IPS DF 4.7 (cell line): ENCODE results near the gene P3H1.
"Not testable (repeated sequence)": the region's sequence is repeated elsewhere in the genome, so short reads cannot be mapped to it uniquely, and the experiment has no call there.

Source experiments
- DNase-seq: peaks from one replicate; pipeline ENCODE4 v3.0.0-alpha.2; 2013; ENCODE audit warnings: low spot score; ENCODE audit errors: extremely low read depth

Gene P3H1

DNA sequence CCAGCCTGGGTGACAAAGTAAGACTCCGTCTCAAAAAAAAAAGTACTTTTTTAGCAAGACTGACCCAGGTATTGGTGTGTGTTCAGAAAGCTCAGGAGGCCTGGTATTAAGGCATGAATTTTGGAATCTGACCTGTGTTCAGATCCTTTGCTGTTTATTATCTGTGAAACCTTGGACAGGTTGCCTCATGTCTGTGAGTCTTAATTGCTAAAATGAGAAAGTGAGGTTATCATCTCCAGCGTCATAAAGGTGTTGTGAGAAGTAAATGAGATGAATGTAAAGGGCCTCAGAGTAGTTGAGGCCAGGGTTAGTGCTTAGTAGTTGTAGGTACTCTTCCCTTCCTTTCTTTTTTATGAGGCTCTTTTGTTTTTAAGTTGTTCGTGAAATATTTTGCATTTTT is 3.0 kb upstream of the P3H1 start:
- no peak for DNase-seq

DNA sequence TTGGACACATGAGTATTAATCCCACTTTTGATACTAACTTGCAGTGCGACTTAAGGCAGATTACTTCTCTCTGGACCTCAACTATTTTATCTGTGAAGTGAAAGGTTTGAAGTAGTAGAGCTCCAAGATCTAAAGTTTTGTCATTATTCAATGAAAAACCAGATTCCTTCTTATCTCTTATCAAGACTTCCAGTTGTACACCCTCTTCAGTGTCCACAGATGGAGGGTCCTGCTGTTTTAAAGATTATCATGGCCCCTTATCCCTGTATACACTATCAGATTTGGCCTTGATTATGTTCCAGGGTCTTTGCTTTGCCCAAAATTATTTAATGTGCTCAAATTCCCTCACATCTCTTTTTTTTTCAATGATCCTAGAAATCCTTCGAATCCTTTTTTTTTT is 1.3 kb upstream of the P3H1 start:
- no peak for DNase-seq

DNA sequence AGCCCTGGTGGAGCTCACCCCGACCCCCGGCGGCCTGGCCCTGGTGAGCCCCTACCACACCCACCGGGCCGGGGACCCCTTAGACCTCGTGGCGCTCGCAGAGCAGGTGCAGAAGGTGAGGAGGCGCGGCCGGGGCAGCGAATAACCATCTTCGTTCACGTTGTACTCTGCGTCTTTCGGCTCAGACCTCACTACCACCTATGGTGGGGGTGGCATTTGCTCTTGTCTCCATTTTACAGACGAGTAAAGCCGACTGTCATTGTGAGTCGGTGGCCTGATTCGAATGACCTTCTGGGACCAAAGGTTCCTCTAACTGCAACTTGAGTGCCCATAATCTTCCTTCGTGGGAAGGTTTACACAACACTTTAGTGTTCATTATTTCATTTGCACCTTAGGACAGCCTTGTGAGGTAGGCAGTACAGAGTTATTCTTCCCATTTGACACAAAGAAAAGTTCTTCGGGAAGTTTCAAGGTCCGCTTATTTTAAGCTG is 727 bp upstream of the P3H1 start:
- no peak for DNase-seq

DNA sequence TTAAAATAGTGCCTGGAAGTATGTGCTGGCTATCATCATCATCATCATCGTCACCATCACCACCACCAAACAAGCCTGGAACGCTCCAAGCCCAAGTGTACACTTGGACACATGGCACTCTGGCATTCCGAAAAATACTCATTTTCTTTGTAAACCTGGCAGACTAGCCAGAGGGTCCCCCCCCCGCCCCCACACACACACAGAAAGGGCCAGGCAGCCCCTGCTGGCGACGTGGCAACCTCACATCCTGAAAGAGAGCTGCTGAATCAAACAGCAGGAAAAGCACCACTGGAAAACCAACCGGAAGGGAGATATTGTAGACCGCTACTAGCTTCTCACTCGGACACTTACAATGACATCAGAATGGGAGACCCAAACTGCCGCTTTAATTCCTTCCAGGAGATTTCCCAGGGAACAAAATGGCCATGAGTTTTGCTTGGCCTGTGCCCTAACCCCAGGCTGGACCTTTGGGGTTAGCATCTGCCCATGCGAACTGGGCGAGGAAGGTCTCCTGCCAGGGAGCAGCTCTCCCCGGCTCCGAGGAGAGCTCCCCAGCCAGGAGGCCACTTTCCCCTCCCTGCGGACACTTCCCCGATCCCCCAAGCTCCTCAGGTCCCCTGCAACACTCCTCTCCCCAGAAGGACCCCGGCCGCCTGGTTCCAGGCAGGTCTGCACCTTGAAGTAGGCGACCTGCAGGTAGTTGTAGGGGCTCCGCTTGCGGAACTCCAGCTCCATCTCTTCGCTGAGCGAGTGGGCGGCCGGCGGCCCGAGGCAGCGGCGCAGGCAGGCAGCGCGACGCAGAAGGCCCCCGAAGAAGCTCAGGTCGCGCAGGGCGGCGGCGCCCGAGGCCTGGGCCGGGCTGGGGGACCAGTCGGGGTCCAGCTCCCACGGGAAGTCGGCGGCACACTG is 742 bp downstream of the P3H1 start:
- DNase-seq, result no peak

DNA sequence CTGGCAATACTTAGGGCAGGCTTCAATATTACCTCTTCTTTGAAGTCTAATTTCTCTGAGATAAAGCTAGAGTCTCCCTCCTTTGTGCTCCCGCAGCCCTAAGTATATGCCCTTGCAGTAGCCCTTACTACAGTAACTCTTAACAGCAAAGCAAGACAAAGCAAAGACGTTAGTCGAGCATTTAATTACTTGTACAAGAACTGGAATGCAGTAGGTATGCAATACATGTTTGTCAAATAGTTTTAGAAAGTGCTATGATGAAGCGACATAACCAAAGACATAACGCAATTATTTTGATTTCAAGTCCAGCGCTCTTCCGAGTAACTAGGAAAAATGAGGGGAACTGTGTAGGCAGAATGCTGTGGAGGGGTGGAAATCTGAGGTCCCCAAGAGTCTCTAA is 1.6 kb downstream of the P3H1 start:
- DNase-seq, result no peak

DNA sequence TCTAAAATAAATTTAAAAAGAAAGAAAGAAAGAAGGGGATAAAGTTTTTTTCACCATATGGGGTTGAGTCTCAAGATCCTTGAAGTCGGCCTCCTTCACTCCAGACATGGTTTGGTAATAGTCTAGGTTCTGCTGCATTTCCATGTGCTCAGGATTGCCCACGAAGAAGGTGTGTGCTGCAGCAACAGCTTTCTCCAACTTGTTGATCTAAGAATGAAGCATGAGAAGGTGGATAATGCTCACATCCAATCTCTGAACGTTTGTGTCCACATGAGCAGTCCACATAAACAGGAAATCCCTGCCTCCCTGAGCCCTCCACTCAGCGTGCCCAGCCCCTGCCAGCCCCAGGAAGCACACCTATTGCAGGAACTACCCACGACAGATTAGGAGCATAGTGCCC is 4.6 kb downstream of the P3H1 start:
- no peak for DNase-seq

DNA sequence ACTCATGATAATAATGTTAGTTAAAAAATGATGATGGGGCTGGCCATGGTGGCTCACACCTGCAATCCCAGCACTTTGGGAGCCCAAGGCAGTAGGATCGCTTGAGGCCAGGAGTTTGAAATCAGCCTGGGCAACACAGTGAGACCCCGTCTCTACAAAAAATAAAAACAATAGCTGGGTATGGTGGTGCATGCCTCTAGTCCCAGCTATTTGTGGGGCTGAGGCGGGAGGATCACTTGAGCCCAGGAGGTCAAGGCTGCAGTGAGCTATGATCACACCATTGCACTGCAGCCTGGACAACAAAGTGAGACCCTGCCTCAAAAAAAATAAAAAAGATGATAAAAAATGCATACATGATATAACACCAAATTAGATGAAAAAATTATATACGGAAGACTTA is 5.3 kb downstream of the P3H1 start:
- DNase-seq, result no peak

DNA sequence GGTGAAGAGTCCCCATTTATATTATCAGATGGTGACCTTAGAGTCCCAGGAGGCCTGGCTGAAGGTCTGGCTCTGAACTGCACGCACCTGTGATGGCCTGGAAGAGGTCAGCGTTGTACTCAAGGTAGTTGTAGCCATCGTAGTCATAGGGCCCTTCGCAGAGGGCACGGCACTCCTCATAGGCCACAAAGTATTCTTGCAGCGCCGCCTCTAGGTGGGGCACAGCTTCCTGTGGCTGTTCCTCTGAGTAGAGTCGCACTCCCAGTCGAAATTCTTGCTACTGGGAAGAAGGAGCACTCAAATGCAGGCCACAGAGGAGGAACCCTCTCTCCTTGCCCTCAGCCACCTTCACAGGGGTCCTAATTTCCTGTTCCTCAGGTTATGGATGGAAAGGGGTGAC is 7.7 kb downstream of the P3H1 start:
- DNase-seq, result no peak

DNA sequence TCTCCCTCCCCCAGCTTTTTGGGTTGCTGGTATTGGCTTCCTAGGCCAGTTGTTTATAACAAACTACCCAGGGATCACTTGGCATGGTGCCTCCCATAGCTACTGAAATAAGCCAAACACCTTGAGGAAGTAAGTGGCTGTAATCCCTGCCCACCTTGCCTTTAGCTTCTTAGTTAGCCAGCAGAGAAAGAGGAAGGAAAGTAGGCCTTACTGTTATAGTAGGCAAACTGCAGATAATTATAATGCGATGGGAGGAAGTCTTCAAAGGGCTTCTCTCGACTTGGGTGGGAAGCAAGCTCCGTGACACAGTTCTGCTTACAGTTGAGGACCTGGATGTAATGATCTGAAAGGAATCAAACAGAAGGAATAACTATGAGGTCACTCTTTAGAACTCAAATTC is 8.2 kb downstream of the P3H1 start:
- DNase-seq, result no peak

DNA sequence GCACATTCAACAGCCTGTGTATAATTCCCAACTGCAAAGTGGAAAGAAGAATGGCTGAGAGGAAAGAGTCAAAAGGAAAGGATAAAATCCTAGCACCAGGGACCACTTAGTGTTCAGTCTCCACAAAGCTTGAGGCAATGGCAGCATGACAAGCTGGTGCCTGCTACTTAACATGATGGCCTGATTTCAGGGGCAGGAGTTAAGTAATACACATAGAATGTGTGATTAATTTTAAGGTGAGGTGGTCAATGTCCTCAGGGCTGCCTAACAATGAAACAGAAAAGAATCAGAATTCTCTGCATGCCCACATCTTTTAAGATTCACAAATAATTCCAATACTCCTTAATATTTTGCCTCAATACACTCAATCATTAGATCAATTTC is 8.9 kb downstream of the P3H1 start:
- DNase-seq, result no peak

DNA sequence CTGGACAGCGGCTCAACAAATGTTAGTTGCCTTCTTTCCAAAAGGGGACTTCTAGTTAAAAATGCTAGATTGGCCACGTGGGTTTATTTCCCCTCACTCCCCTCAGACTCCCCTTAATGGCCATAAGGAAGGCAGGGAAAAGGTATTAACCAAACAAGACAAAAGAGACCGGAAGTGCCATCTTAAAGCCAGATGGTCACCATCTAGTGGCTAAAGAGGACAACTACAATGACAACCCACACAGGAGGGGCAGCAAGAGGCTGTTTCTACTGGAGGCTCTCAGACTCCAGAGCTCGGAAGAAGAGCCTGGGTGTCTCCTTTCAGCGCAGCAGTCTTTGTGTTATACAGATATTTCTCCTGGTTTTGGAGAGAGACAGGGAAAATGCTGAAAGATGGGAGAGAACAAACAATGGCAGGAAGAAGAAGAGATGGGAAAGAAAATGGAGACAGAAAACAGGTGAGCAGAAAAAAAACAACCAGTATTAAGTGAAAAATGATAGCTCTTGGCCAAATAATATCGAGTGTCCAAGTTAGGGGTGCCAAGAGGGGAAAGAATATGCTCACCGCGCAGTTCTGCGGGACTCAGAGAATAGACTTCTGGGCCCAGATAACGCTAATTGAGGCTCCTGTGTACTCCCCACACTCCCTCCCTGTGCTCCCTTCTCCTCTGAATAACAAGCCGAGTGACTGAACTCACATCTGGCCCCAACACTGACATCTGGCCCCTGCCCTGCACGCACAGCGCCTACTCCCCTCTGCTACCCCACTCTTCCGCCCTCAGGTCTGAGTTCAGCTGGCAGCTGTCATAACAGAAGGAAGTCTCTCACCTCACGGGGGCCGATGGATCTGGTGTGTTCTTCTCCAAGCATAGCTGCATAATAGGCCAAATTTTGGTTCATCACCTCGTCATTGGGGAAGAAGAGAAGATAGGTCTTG is 9.6 kb downstream of the P3H1 start:
- no peak for DNase-seq

DNA sequence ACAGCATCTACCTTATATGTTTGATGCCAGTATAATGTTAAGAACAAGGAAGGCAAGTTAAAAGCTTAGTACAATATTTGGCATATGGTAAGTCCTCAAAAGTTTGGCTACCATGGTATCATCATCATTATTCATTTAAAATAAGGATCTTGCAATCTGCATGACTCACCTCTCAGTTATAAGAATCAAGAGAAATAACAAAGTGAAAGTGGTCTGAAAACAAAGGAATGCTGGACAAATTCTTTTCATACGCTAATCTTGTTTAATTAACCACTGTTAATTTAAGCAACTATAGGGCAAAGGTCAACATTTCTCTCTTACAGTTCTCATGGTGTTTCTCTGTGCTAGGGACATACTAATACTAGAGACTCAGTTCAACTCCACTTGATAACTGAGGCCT is 13.8 kb downstream of the P3H1 start:
- DNase-seq, result no peak

DNA sequence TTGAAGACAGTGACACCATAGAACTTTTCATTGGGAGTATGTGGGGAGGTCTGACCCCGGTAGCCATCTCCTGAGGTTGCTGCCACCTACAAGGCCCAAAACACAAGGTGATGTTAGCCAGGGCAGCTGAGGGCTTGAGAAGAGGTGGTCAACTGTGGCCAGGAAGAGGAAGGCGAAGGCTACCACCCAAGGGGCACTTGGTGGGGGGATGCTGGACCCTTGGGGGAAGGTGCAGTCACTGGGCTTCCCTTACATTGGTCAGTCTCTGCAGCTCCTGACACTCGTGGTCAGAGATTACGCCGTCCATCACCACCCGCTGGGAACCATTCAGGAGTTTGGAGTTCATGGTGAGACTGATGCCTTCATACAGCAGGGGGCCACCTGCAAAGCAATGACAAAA is 14.5 kb downstream of the P3H1 start:
- DNase-seq, result no peak

DNA sequence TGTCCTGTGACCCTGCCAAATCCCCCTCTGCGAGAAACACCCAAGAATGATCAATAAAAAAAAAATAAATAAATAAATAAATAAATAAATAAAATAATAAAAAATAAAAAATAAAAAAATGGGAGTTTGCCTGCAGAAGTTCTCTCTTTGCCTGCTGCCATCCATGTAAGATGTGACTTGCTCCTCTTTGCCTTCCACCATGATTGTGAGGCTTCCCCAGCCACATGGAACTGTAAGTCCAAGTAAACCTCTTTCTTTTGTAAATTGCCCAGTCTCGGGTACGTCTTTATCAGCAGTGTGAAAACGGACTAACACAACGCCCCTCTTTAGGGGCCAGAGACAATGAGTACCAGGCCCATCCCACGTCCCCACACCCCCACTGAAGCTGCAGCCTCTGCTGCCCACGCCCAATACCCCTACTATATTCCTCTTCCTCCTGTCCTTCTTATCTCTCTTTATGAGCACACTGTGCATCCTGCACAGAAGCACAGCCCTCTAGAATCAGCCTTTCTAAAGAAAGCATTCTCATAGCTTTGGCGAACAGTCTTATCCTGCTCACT is 15.2 kb downstream of the P3H1 start:
- DNase-seq, result not testable (repeated sequence)

DNA sequence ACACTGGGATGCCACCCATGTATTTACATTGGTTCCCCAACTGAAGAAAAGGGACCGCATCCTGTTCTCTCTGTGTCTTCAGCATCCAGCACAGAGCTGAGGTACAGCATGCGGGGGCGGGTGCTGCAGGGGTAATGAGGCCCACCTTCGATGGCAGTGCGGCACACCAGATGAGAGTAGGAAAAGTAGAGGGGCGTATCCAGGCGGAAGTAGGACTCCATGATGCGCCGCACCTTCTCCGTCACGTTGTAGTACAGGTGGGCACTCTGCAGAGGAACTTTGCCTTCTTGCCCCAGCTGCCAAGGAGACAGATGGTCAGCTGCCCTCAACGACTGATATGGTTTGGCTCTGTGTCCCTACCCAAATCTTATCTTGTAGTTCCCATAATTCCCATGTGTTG is 16.8 kb downstream of the P3H1 start:
- no peak for DNase-seq

DNA sequence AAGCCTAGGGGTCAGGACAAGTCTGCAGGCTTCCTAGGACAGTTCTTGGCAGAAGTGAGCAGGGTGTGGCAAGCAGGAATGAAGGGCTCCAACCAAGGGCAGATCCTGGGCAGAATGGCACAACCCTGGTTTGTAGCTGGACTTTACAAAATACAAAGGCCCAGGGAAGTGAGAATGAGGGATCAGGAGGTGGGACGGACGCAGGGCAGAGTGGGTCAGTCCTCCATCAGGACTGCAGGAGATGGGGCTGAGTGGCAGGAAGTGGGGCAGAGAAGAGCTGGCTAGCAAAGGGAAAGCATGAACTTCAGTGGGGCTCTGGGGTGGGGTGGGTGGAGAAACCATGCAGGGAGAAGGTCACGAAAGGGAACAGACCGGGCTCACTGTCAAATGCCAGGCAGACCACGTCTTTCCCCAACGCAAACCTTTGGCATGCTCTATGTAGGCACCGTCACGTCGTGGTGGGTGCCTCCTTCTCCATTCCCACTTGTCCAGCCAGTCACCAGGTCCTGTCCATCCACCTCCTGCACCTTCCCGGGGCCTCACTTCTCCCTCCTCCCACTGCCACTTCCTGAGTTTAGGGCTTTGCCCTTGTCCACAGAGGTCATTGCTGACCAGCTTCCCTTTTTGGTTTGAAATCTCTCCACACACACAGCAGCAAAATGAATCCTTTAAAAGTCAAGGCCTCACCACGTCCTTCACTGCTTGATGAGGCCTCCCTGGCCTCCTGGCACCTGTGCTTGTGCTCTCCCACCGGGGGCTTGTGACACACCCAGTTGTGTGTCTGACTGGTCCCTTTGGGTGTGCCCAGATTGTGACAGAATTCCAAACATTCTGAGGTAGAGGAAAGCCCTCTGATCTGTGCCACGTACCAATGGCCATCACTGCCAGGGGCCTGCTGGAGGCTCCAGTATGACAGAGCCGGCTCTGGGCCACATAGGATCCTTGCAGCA is 18.1 kb downstream of the P3H1 start:
- DNase-seq, result no peak

DNA sequence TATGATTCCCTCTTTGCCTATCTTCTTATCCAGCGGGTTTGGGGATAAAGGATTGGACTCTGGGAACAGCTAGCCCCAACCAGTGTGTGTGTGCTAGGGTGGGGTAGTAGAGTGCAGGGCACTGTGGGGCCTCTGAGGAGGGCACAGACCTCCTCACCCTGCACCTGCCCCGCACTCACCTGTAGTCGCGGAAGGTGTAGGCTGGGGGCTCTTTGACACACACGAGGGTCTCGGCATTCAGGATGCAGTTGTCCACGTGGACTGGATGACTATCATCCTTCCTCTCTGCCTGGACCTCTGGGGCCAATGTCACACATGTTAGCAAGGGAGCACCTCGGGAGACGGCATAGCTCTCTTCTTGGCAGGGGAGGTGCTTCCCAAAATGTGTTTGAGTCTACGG is 18.8 kb downstream of the P3H1 start:
- DNase-seq, result no peak

DNA sequence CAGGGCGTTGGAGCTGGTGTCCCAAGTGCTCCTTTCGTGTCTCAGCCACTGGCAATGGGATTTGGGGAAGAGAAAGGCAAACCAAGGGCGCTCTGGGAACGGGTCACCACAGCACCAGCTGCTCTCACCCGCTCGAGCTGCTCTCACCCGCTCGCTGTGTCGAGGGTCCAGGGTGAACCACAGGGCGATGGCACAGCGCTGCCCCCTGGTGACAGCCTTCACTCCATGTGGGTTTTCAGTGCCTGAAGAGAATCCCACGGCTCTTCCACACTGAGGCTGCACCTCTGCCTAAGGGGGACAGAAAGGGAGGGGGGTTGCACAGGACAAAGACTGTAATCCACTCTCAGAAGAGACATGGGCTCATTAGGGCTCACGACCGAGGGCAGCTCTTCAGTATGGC is 19.7 kb downstream of the P3H1 start:
- DNase-seq, result no peak

DNA sequence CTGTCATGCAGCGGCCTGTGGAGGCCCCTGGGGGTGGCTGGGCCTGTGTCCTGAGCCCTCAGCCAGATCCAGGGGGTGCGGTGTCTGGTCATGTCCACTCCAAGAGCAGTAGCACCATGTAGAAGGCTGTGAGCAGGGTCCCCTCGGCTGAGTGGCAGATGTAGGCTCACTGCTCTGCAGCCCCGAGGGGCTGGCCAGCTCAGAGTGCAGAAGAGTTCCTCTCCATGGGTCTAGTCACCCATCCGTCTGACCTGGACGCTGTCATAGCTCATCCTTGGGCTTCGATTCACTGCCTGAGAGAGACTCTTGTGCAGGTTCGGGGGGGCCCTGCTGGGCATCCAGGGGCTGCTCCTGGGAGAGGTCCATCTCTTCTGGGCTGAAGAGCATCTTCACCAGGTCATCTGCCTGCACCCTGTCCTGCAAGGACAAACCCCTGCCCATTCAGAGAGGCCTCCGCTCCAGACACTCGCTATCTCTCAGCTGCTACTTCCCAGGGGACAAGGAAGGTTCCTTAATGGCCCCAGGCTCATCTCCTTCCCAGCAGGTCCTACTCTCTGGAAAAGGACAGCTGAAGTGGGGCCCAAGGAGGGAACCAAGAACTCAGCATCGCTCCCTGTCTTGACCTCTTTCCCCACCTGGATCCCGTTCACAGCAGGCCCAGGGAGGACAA is 20.3 kb downstream of the P3H1 start:
- no peak for DNase-seq

DNA sequence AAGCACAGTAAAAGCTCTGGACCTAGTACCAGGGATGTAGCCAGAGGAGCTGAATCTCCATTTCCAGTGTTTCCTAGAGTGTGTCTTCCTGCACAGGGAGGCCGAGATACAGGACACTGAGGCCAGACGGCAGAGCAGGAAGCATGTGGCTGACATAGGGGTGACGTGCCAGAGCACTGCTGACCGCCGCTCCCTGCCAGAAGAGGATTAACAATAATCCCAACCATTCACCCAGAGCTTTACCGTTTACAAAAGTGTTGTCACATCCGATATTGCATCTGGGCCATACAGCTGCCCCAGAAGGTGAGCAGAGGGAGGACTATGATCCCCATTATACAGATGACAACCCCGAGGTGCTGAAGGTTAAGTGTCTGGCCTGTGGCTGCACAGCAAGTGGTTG is 21.0 kb downstream of the P3H1 start:
- no peak for DNase-seq

DNA sequence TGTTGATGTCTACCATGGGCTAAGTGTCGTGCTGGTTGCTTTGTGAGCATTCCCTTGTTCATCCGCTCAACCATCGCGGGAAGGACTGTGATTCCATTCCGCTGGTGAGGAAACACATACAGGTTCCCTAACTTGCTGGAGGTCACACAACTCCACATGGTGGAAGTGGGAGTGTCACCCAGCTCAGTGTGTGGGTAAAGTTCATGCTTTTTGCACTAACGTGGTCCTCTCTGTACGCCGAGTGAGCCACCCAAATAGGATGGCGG is 22.7 kb downstream of the P3H1 start:
- no peak for DNase-seq
